Measurements from ENCODE around the gene PDLIM7.

Gene PDLIM7

DNA sequence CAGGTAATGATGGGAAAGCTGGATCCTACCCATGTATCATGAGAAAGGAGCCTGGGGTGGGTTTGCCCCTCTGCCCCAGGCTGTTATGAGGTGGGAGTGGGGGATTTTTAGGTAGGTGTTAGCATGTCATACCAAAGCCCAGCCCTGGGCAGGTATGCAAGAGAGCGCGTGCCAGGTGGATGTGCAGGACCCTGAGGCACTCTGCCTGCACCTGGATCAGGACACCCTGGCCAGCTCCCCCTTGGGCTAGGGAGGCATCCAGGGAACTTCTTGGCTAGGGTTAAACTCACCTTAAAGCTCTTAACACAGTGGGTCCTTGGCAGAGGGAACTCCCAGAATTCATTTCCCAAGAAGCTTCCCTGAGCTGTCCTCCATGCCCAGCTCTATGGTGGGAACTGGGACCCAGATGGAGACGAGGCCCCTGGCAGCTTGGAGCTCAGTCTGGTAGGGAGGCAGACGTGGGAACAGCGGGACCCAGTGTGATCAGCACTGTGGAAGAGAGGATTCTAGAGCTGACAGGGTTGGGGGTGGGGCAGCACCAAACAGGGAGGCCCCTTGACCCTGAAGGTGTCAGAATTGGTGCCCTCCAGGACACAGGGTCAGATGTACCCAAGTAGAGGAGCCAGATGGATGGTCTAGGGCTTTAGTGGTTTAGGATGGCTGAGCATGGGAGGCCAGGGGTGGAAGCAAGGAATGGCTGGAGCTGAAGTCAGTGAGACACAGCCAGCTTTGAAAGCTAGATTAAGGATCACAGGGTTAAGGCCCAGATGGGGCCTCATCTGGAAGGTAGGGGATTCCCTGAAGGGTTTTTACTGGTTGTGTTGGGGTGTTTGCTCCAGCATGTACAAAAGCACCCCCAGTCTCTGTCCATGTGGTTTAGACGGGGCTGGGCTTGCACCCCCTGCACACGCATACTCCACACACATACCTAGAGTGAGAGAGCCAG, 53.0 kb downstream of the PDLIM7 start:
- no peak for TF ChIP-seq TEAD4 (IDR thresholded peaks at IDR 0.05)

DNA sequence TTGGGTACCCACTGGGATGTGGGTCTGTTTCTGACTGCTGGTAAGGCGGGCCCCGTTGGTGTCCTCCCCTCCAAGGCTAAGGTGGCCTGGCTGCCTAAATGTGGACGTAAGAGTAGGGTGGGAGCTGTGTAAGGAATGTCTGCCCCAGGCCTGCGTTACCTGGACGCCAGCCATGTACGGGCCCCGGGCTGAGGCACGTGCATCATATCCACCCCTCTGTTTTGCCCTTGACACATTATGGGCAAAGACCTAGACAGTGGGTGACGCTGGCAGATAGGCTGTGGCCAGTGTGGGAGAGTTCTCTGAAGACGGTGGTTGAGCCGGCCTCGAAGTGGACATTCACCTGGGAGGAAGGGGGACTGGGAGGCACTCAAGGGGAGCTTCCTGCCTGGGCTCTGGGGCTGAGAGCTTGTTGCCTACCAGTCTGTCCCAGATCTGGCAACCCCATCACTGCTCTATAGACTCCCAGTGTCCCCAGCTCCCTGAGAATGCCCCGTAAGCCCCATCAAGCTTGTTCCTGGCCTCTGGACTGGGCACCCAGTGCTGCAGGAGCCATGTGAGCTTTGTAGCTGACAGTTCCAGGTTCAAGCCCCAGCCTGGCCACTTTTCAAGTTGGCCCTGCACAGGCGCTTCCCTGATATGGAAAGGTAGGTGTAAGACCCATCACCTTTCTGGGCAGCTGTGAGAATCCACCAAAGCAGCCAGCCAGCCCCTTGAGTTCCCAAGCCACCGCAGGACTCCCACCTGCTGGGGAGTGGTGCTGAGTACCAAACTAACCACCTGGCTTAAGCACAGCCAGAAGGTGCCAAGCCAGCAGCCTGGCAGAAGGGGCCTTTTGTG, 54.0 kb downstream of the PDLIM7 start:
- TF ChIP-seq FOXM1 (IDR thresholded peaks at IDR 0.05; ENCODE audit: borderline replicate concordance, low read depth) = no peak
- TF ChIP-seq CREB1 (IDR thresholded peaks at IDR 0.05; ENCODE audit: low read depth) = no peak
- TF ChIP-seq NFIC (IDR thresholded peaks at IDR 0.05) = no peak
- no peak for TF ChIP-seq EP300 (IDR thresholded peaks at IDR 0.05; ENCODE audit: borderline replicate concordance)
- no peak for TF ChIP-seq EGR1 (IDR thresholded peaks at IDR 0.05)
- no peak for TF ChIP-seq TAF1 (IDR thresholded peaks at IDR 0.05; ENCODE audit: low read depth)
- TF ChIP-seq, protein P1, sequence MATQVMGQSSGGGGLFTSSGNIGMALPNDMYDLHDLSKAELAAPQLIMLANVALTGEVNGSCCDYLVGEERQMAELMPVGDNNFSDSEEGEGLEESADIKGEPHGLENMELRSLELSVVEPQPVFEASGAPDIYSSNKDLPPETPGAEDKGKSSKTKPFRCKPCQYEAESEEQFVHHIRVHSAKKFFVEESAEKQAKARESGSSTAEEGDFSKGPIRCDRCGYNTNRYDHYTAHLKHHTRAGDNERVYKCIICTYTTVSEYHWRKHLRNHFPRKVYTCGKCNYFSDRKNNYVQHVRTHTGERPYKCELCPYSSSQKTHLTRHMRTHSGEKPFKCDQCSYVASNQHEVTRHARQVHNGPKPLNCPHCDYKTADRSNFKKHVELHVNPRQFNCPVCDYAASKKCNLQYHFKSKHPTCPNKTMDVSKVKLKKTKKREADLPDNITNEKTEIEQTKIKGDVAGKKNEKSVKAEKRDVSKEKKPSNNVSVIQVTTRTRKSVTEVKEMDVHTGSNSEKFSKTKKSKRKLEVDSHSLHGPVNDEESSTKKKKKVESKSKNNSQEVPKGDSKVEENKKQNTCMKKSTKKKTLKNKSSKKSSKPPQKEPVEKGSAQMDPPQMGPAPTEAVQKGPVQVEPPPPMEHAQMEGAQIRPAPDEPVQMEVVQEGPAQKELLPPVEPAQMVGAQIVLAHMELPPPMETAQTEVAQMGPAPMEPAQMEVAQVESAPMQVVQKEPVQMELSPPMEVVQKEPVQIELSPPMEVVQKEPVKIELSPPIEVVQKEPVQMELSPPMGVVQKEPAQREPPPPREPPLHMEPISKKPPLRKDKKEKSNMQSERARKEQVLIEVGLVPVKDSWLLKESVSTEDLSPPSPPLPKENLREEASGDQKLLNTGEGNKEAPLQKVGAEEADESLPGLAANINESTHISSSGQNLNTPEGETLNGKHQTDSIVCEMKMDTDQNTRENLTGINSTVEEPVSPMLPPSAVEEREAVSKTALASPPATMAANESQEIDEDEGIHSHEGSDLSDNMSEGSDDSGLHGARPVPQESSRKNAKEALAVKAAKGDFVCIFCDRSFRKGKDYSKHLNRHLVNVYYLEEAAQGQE (IDR thresholded peaks at IDR 0.05; ENCODE audit: low read depth) = no peak
- TF ChIP-seq, protein P2, sequence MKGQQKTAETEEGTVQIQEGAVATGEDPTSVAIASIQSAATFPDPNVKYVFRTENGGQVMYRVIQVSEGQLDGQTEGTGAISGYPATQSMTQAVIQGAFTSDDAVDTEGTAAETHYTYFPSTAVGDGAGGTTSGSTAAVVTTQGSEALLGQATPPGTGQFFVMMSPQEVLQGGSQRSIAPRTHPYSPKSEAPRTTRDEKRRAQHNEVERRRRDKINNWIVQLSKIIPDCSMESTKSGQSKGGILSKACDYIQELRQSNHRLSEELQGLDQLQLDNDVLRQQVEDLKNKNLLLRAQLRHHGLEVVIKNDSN (IDR thresholded peaks at IDR 0.05) = no peak
- TF ChIP-seq, protein P3, sequence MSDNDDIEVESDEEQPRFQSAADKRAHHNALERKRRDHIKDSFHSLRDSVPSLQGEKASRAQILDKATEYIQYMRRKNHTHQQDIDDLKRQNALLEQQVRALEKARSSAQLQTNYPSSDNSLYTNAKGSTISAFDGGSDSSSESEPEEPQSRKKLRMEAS (IDR thresholded peaks at IDR 0.05) = no peak
- no peak for TF ChIP-seq TCF12 (IDR thresholded peaks at IDR 0.05; ENCODE audit: low read depth)
- no peak for TF ChIP-seq RAD21 (IDR thresholded peaks at IDR 0.05; ENCODE audit: low read depth)

DNA sequence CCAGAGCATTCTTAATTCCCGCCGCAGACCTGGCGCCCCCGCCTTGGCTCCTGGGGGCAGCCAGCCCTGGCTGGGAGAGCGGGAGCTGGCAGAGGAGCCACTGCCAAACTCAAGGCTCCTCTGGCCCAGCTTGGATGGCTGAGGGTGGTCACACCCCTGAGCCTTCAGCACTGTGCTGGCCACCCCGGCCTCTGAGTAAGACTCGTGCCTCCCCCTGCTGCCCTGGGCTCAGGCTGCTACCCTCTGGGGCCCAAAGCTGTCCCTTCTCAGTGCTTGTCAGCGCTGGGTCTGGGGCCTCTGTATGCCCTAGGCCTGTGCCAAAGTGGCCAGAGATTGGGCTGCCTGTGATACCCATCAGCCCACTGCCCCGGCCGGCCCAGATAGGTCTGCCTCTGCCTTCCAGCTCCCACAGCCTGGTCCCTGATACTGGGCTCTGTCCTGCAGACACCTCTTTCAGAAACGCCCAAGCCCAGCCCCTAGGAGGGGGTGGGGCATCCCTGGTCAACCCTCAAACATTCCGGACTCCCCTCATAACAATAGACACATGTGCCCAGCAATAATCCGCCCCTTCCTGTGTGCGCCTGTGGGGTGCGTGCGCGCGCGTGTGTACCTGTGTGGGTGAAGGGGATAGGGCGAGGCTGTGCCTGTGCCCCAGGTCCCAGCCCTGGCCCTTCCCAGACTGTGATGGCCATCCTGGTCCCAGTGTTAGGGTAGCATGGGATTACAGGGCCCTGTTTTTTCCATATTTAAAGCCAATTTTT, 55.2 kb downstream of the PDLIM7 start:
- TF ChIP-seq TEAD4 (IDR thresholded peaks at IDR 0.05) (no peak), NFIC (IDR thresholded peaks at IDR 0.05) (no peak), ZBTB7A (IDR thresholded peaks at IDR 0.05; ENCODE audit: low read depth) (no peak), EGR1 (IDR thresholded peaks at IDR 0.05) (no peak), TAF1 (IDR thresholded peaks at IDR 0.05; ENCODE audit: low read depth) (no peak), RAD21 (IDR thresholded peaks at IDR 0.05; ENCODE audit: low read depth) (no peak), CEBPB (IDR thresholded peaks at IDR 0.05) (no peak), FOXM1 (IDR thresholded peaks at IDR 0.05; ENCODE audit: borderline replicate concordance, low read depth) (no peak), TCF12 (IDR thresholded peaks at IDR 0.05; ENCODE audit: low read depth) (no peak)
- TF ChIP-seq, protein P3 (IDR thresholded peaks at IDR 0.05) = no peak
- TF ChIP-seq, protein P2 (IDR thresholded peaks at IDR 0.05) = no peak

DNA sequence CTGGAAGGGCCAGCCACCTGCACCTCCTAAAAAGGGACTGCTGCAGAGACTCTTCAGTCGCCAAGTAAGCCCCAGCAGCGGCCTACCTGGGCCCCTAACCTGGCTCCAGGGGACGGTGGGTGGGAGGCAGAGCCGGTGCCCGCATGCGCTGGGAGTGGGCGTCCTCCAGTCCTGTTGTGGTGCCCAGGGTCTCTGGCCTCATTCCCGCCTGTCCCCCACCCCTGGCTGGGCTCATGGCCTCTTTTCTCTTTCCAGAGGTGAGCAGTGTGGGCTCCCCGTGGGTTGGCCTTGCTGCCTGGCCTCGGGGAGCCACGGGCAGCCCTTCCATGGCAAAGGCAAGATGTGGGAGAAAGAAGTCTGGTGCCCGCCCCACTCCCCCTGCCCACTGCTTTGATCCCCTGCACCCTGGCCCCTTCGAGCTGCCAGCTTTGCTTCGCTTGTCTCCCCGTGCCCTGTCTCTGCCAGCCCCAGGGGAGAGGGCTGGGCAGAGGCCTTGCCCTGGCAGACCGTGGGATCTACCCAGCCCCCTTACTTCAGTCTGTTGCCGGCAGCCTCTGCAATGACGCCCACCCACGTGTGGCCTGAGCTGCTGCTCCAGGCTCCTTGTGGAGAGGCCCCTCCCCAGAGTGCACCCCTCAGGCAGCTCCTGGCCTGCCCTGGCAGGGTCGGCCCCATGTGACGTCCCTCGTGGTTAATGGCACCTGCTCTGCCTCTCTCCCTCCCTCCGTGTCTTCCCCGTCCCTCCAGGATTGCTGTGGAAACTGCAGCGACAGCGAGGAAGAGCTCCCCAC, 56.2 kb downstream of the PDLIM7 start:
- no peak for TF ChIP-seq TCF12 (IDR thresholded peaks at IDR 0.05; ENCODE audit: low read depth)

DNA sequence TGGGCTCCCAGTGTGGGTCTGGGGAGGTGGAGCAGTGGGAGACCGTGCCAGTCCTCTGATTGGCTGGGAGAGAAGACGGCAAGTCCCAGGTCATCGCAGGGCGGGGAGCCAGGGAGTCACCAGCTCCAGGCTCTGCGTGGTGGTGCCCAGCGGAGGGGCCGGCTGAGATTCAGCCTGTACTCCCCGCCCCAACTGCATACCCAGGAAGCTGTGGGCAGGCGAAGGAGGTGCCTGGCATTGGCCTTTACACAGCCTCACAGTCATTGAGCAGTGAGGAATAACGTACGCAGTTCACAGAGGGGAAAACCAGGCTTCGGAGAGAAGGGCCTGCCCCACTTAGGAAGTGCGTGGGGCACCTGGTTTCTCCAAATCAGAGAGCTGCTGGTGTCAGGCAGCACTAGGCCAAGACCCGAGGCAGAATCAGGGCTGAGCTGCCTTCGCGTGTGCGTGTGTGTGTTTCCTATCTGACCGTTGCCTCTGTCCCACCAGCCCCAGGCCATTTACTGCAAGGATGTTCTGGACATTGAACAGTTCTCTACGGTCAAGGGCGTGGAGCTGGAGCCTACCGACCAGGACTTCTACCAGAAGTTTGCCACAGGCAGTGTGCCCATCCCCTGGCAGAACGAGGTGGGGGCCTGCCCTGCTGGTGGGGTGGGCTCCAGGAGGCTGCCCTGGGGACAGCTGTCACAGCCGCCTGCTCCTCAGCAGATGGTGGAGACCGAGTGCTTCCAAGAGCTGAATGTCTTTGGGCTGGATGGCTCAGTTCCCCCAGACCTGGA, 57.0 kb downstream of the PDLIM7 start:
- TF ChIP-seq, protein P1 (IDR thresholded peaks at IDR 0.05; ENCODE audit: low read depth) = no peak
- TF ChIP-seq CREB1 (IDR thresholded peaks at IDR 0.05; ENCODE audit: low read depth) = no peak
- TF ChIP-seq, protein P2 (IDR thresholded peaks at IDR 0.05) = no peak
